Measurements from ENCODE around the gene ARHGAP15. TPM values are rescaled to one million over a fixed set of nuclear protein-coding genes. Genes with fewer than 3 reads are reported as not detected.

ARHGAP15 gene
- total and polyA plus RNA-seq, 3 donors from 2014 or later: 2.2 to 15.0 (median 7.7) TPM

DNA sequence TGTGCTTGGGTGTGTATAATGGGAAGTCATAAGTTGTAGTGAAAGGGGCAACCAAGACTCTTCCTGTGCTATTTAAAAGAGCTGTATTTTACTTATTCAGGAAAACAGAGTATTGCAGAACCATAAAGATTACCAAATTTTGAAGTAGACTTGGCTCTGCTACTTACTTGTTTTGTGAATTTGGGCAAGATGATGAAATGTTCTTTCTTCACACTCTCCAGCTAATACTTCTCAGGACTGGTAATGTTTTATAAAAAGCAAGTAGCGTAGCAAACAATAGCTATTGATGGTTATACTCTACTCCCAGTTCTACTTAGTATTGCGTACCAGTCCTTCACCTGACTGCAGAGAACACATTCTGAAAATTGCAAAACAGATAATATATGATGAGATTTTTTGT is 374.1 kb downstream of the ARHGAP15 start:
- H3K27me3 ChIP-seq: no peaks in the 10 kb centered on the region
- WGBS, 2 donors: 96 to 97% methylated on average over 2 of the region's 2 CpGs

DNA sequence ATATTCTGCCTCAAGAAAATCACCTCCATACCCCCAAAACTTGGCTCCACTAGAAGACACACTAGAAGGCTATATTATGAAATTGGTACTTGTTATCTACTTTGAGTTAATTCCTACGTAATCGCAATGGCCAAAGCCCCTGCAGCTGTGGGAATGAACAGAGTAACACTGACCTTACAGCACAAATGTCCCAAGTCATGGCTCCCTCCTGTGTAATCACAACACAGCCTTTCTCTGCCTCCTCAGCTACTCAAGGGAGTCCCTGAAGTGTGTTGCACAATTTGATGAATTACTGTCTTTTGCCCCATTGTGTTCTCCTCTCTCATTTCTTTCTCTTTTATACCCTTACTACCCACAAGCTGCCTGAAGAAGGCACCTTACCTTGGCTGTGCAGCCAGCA is 375.2 kb downstream of the ARHGAP15 start:
- H3K27me3 ChIP-seq: no peaks in the 10 kb centered on the region
- DNase-seq: no peak
- WGBS, 2 donors: 95% methylated on average over 2 of the region's 2 CpGs
- no peaks in the 10 kb centered on the region for H3K9me3 ChIP-seq
- no peaks in the 10 kb centered on the region for H3K36me3 ChIP-seq (ENCODE audit: low read depth, missing control alignments)
- TF ChIP-seq POLR2A (IDR thresholded peaks at IDR 0.05): no peak
- TF ChIP-seq, protein P1, sequence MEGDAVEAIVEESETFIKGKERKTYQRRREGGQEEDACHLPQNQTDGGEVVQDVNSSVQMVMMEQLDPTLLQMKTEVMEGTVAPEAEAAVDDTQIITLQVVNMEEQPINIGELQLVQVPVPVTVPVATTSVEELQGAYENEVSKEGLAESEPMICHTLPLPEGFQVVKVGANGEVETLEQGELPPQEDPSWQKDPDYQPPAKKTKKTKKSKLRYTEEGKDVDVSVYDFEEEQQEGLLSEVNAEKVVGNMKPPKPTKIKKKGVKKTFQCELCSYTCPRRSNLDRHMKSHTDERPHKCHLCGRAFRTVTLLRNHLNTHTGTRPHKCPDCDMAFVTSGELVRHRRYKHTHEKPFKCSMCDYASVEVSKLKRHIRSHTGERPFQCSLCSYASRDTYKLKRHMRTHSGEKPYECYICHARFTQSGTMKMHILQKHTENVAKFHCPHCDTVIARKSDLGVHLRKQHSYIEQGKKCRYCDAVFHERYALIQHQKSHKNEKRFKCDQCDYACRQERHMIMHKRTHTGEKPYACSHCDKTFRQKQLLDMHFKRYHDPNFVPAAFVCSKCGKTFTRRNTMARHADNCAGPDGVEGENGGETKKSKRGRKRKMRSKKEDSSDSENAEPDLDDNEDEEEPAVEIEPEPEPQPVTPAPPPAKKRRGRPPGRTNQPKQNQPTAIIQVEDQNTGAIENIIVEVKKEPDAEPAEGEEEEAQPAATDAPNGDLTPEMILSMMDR (IDR thresholded peaks at IDR 0.05): no peak
- H3K4me1 ChIP-seq: no peaks in the 10 kb centered on the region
- no peak overlapping the region for H3K4me3 ChIP-seq
- intact Hi-C loops (cut with DNase I; ENCODE audit: low total_unique reads): no loop called here
- H3K27ac ChIP-seq: no peak overlapping the region

More for the DNA sequence above, 374.1 kb downstream of the ARHGAP15 start:
- H3K27ac ChIP-seq: no peak overlapping the region
- TF ChIP-seq, protein P1 (IDR thresholded peaks at IDR 0.05): no peak
- TF ChIP-seq POLR2A (IDR thresholded peaks at IDR 0.05): no peak
- no peak overlapping the region for H3K4me3 ChIP-seq
- H3K9me3 ChIP-seq: no peaks in the 10 kb centered on the region
- no peaks in the 10 kb centered on the region for H3K4me1 ChIP-seq
- H3K36me3 ChIP-seq (ENCODE audit: low read depth, missing control alignments): no peaks in the 10 kb centered on the region
- DNase-seq: no peak
- intact Hi-C loops (cut with DNase I; ENCODE audit: low total_unique reads): no loop called here

DNA sequence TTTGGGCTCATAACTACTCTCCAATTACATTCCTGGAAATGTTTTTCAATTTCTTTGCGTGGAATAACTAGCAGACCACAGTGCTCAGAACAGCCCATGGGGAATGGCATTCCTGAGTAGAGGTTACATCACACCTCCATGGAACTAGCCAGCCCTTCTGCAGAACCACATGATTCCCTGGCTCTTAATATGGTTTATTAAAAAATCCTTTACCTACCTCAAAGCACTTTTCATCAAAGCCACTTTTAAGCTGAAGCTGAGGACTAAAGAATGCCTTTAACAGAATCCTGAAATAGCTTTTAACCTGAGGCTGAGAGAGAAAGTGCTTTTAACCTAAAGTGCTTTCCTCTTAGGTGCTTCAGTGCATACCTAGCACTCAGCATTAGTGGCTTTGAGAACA is 376.3 kb downstream of the ARHGAP15 start:
- intact Hi-C loops (cut with DNase I; ENCODE audit: low total_unique reads): no loop called here
- Histone ChIP-seq H3K9me3 (no peaks in the 10 kb centered on the region), H3K4me3 (no peak overlapping the region), H3K4me1 (no peaks in the 10 kb centered on the region), H3K27ac (no peak overlapping the region), H3K36me3 (ENCODE audit: low read depth, missing control alignments) (no peaks in the 10 kb centered on the region), H3K27me3 (no peaks in the 10 kb centered on the region)
- TF ChIP-seq, protein P1 (IDR thresholded peaks at IDR 0.05): no peak
- no peak for TF ChIP-seq POLR2A (IDR thresholded peaks at IDR 0.05)
- DNase-seq: no peak
- 81 to 88% methylated on average over 1 of the region's 1 CpG for WGBS, 2 donors

DNA sequence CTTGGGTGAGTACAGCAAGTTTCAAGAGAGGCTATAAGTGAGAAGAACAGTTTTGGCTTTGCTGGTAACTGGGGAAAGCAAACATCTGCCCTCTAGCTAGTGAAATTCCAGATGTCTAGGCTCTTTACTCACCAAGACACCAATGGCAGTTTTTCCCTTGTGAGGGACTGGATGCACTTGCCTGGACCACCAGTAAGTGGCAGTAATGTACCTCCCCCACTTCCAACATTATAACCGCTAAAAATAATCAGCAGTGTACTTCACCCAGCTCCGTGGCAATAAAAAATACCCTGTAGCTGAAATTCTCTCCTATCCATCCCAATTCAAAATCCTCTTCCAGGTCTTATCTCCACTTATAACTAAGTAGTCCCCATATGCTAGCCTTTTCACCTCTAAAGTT is 383.9 kb downstream of the ARHGAP15 start:
- TF ChIP-seq, protein P1 (IDR thresholded peaks at IDR 0.05): peak; percentile 47 to 83 (median 81)
- no peak for TF ChIP-seq POLR2A (IDR thresholded peaks at IDR 0.05)
- 9 to 19% methylated on average over 2 of the region's 2 CpGs for WGBS, 2 donors
- peak overlapping the region in 1 of 2 donors; percentile 21 for H3K27ac ChIP-seq
- H3K4me3 ChIP-seq: no peak overlapping the region
- H3K27me3 ChIP-seq: no peaks in the 10 kb centered on the region
- peak; percentile 64 for DNase-seq
- H3K36me3 ChIP-seq (ENCODE audit: low read depth, missing control alignments): no peaks in the 10 kb centered on the region
- intact Hi-C loops (cut with DNase I; ENCODE audit: low total_unique reads): no loop called here
- no peaks in the 10 kb centered on the region for H3K9me3 ChIP-seq
- H3K4me1 ChIP-seq: no peaks in the 10 kb centered on the region

DNA sequence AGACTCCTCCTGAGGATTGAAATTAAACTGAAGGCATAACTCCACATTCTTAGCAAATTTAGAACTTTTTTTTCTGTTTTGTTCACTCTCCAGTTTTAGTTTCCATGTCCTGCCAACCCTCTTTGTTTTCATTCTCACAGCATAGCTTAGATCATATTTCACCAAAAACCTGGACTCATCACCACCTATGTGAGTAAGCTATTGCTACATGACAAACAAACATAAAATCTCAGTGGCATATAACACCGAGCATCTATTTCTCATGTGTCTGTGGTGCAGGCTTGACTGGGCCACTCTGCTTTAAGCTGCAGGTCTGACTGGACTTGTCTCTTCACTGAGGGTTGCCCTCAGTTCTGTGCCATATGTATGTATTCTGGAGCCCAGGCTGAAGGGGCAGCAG is 385.2 kb downstream of the ARHGAP15 start:
- H3K4me1 ChIP-seq: no peaks in the 10 kb centered on the region
- TF ChIP-seq POLR2A (IDR thresholded peaks at IDR 0.05): no peak
- TF ChIP-seq, protein P1 (IDR thresholded peaks at IDR 0.05): no peak
- H3K36me3 ChIP-seq (ENCODE audit: low read depth, missing control alignments): no peaks in the 10 kb centered on the region
- H3K27me3 ChIP-seq: no peaks in the 10 kb centered on the region
- WGBS, 2 donors: 62 to 94% methylated on average over 1 of the region's 1 CpG
- no peak overlapping the region for H3K27ac ChIP-seq
- intact Hi-C loops (cut with DNase I; ENCODE audit: low total_unique reads): no loop called here
- H3K4me3 ChIP-seq: no peak overlapping the region
- no peak for DNase-seq
- H3K9me3 ChIP-seq: no peaks in the 10 kb centered on the region
